GM12878 (cell line): ENCODE measurements around the gene JKAMP. TPM values are rescaled to one million over a fixed set of nuclear protein-coding genes. Genes with fewer than 3 reads are reported as not detected.

Source experiments
- ATAC-seq: fragments of 200-7000 bp; cut with Tn5 transposase; 3 replicates; pipeline ENCODE4 v1.9.1; 2020; ENCODE audit warnings: mild to moderate bottlenecking, moderate library complexity
- BruUV-seq: library from RNA; stranded (reverse); fragments of 400-500 nt; replicated peaks from 2 replicates; lab custom pipeline; 2021; lab: Mats Ljungman, UMichigan
- CTCF ChIA-PET: fragments of 300-600 bp; sonication (Branson Sonifier 250); formaldehyde crosslinking; extraction: SDS; loops from one replicate; lab custom pipeline; 2021; ENCODE audit warnings: inconsistent platforms; lab: Yijun Ruan, JAX
- POLR2A ChIA-PET: fragments of 350-600 bp; formaldehyde crosslinking; extraction: SDS; loops from one replicate; lab custom pipeline; 2021; ENCODE audit warnings: inconsistent platforms; lab: Charles Lee
- RAD21 ChIA-PET: fragments of 300-600 bp; sonication (Branson Sonifier 250); formaldehyde crosslinking; loops from one replicate; lab custom pipeline; 2023; ENCODE audit warnings: antibody characterized with exemption; ENCODE audit not compliant: unreplicated experiment; lab: Charles Lee
- SMC1A ChIA-PET: fragments of 300-600 bp; sonication (Branson Sonifier 250); formaldehyde crosslinking; loops from one replicate; lab custom pipeline; 2023; ENCODE audit not compliant: unreplicated experiment, uncharacterized antibody; lab: Charles Lee
- DNase-seq: peaks from one replicate; pipeline ENCODE4 v3.0.0-alpha.2; 2011; ENCODE audit warnings: low read depth, low spot score
- FAIRE-seq: peaks from 3 replicates; lab custom pipeline; 2011; peaks lifted over from hg19 to GRCh38; lab: Jason Lieb, UNC
- H2AFZ ChIP-seq: 2 replicates; pipeline ENCODE4 v1.6.0; 2011; ENCODE audit warnings: low read depth, low read length, control low read depth; ENCODE audit not compliant: control insufficient read depth
- H3K27ac ChIP-seq: 2 replicates; pipeline ENCODE4 v1.5.1; 2011; ENCODE audit warnings: control low read depth; ENCODE audit not compliant: control insufficient read depth, insufficient read depth
- H3K27me3 ChIP-seq, 2 experiments: replicated peaks in 1 of 2; 2 replicates each; pipeline versions ENCODE4 v1.6.0 to v1.6.1; 2011; ENCODE audit warnings: low read length in 1 of 2; ENCODE audit not compliant: control insufficient read depth in 2 of 2, insufficient read depth in 2 of 2
- H3K36me3 ChIP-seq, 2 experiments: 2 replicates each; pipeline ENCODE4 v1.5.1; 2011; ENCODE audit warnings: low read length in 1 of 2; ENCODE audit not compliant: control insufficient read depth in 2 of 2, insufficient read depth in 2 of 2
- H3K4me1 ChIP-seq: 2 replicates; pipeline ENCODE4 v1.6.1; 2011; ENCODE audit warnings: mild to moderate bottlenecking, low read length, moderate library complexity, mixed read lengths; ENCODE audit not compliant: control insufficient read depth, insufficient read depth
- H3K4me2 ChIP-seq: 2 replicates; pipeline ENCODE4 v1.6.0; 2011; ENCODE audit warnings: control low read depth; ENCODE audit not compliant: control insufficient read depth, insufficient read depth
- H3K4me3 ChIP-seq: fragments of 200-600 bp; sonication (generic); 2 replicates; pipeline ENCODE4 v1.5.1; 2016
- H3K79me2 ChIP-seq: 2 replicates; pipeline ENCODE4 v1.6.0; 2011; ENCODE audit warnings: low read length; ENCODE audit not compliant: control insufficient read depth, insufficient read depth
- H3K9ac ChIP-seq: 2 replicates; pipeline ENCODE4 v1.8.0; 2011; ENCODE audit warnings: low read length, control low read depth, mixed read lengths; ENCODE audit not compliant: control insufficient read depth, insufficient read depth
- H3K9me3 ChIP-seq: replicated peaks from 3 replicates; pipeline ENCODE4 v1.5.1; 2011; ENCODE audit warnings: mild to moderate bottlenecking, low read length; ENCODE audit not compliant: control insufficient read depth, insufficient read depth
- H4K20me1 ChIP-seq: 2 replicates; pipeline ENCODE4 v1.6.0; 2011; ENCODE audit not compliant: control insufficient read depth, insufficient read depth
- HDAC6 ChIP-seq: fragments of 200-600 bp; sonication (generic); IDR thresholded peaks from one replicate; pipeline ENCODE4 v1.8.0; 2017; ENCODE audit warnings: antibody characterized with exemption; ENCODE audit not compliant: unreplicated experiment
- JUNB ChIP-seq: IDR thresholded peaks from 2 replicates; pipeline ENCODE4 v1.6.1; 2016; ENCODE audit warnings: antibody characterized with exemption, mild to moderate bottlenecking
- JUND ChIP-seq: IDR thresholded peaks from 2 replicates; pipeline ENCODE4 v1.6.1; 2012; ENCODE audit warnings: low read depth, mild to moderate bottlenecking, low read length, improper control_type of control experiment, moderate library complexity
- RAD21 ChIP-seq: IDR thresholded peaks from 2 replicates; pipeline ENCODE4 v1.6.1; 2011; ENCODE audit warnings: mild to moderate bottlenecking, low read depth, low read length, moderate library complexity; ENCODE audit not compliant: insufficient read depth
- RAD51 ChIP-seq: fragments of 450-650 bp; IDR thresholded peaks from 2 replicates; pipeline ENCODE4 v1.6.1; 2016; ENCODE audit warnings: moderate library complexity, mild to moderate bottlenecking, inconsistent platforms
- SUZ12 ChIP-seq: fragments of 200-600 bp; sonication (generic); IDR thresholded peaks from one replicate; pipeline ENCODE4 v1.6.1; 2018; ENCODE audit warnings: antibody characterized with exemption, mild to moderate bottlenecking; ENCODE audit not compliant: unreplicated experiment
- WGBS: methylation state at CpG from one replicate; pipeline ENCODE4 v1.1.6; 2016; ENCODE audit warnings: low lambda C conversion rate; ENCODE audit not compliant: insufficient replicate concordance, insufficient coverage; ENCODE audit errors: missing lambda C conversion rate; 5-methylcytosine and 5-hydroxymethylcytosine counted together
- in situ Hi-C: fragments of 300-500 bp; cut with MboI; formaldehyde crosslinking; loops from 9 replicates; pipeline ENCODE4 v1.14.3; 2018; ENCODE audit warnings: mixed read lengths
- intact Hi-C: fragments of 100-400 bp; cut with micrococcal nuclease; formaldehyde crosslinking; loops from one replicate; pipeline ENCODE4 v1.14.2; 2022; ENCODE audit not compliant: unreplicated experiment
- polyA plus RNA-seq, 11 experiments: library from polyadenylated mRNA; depleted of rRNA in 4 of 11; unstranded in 6 of 11; stranded (reverse) in 5 of 11; fragments of >200 nt; fragmentation: Nextera tagmentation in 4 of 11; fragmentation: Illumina TruSeq in 1 of 11; extraction: Ambion mirVana in 4 of 11; extraction: Trizol in 1 of 11; gene quantifications; 1 replicate in 1 of 11; 2 replicates in 10 of 11; pipeline versions ENCODE4 v1.2.1 to v1.2.3, GENCODE V29; 2011 to 2016; ENCODE audit warnings: inconsistent platforms in 2 of 11, missing spikeins in 2 of 11, low read depth in 1 of 11
- total RNA-seq, 4 experiments: library from RNA; depleted of rRNA in 3 of 4; stranded (reverse); fragments of >200 nt in 3 of 4; fragmentation: Illumina TruSeq in 1 of 4; extraction: Trizol in 1 of 4; gene quantifications; 2 replicates each; pipeline versions ENCODE4 v1.2.1 to v1.2.3, GENCODE V29; 2013 to 2021
- TF ChIP-seq, protein P1 (sequence below): fragments of 450-650 bp; conservative IDR thresholded peaks from 2 replicates; pipeline ENCODE4 v1.6.1; 2017; ENCODE audit warnings: mild to moderate bottlenecking, moderate library complexity

JKAMP gene
- total and polyA plus RNA-seq, 10 of the 15 experiments (the other 5 are each of a cell fraction or from before 2014, with no cell fraction given), result 18.2 to 129 (median 46.6) TPM

DNA sequence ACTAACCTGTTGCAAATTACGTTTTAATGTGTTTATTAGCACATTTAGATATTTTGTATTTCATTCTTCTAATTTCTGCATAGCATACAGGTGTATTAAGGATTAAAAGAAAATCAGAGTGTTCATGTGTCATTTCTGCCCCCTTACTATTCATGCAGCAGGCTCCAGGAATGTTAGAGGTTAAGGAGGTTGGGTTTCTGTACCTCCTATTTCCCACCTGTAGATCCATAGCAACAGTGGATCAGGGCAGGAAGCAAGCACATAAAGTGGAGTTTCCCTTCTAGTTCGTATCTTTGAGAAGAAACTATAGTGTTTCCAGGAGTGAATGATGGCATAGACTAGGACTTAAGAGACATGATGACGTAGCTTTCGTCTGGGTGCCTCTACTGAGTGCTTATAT lies 18.9 kb downstream of the JKAMP start:
- SMC1A ChIA-PET, result interaction anchor here (1.0 to 1.7 kb wide), 6 partner anchors 8 to 74 kb away, joined by 3 to 5 read pairs (median 4); partner anchors contain the start of gene CCDC175
- no peaks in the 10 kb centered on the region for H3K27me3 ChIP-seq
- CTCF ChIA-PET, result interaction anchor here (0.6 to 12.6 kb wide), 4 partner anchors 17 to 875 kb away, joined by 3 to 147 read pairs (median 3); partner anchors contain the start of gene CCDC175
- no peak overlapping the region for H3K9ac ChIP-seq
- FAIRE-seq (no peak), ATAC-seq (no peak), DNase-seq (no peak)
- H2AFZ ChIP-seq, result no peak overlapping the region
- H3K4me2 ChIP-seq, result no peak overlapping the region
- POLR2A ChIA-PET, result no interaction called here
- H3K4me1 ChIP-seq, result no peaks in the 10 kb centered on the region
- TF ChIP-seq SUZ12 (no peak), JUND (no peak), JUNB (no peak), HDAC6 (no peak), RAD21 (no peak), RAD51 (no peak)
- TF ChIP-seq, protein P1, sequence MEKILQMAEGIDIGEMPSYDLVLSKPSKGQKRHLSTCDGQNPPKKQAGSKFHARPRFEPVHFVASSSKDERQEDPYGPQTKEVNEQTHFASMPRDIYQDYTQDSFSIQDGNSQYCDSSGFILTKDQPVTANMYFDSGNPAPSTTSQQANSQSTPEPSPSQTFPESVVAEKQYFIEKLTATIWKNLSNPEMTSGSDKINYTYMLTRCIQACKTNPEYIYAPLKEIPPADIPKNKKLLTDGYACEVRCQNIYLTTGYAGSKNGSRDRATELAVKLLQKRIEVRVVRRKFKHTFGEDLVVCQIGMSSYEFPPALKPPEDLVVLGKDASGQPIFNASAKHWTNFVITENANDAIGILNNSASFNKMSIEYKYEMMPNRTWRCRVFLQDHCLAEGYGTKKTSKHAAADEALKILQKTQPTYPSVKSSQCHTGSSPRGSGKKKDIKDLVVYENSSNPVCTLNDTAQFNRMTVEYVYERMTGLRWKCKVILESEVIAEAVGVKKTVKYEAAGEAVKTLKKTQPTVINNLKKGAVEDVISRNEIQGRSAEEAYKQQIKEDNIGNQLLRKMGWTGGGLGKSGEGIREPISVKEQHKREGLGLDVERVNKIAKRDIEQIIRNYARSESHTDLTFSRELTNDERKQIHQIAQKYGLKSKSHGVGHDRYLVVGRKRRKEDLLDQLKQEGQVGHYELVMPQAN, result no peak
- H3K36me3 ChIP-seq, result peaks cover 0 to 15% of the 10 kb centered on the region in 2 experiments; a peak in 3 of 4 replicates
- H3K79me2 ChIP-seq, result no peaks in the 10 kb centered on the region
- intact Hi-C loops (no loop called here), in situ Hi-C loops (no loop called here)
- no peaks in the 10 kb centered on the region for H3K9me3 ChIP-seq
- no peaks in the 10 kb centered on the region for H4K20me1 ChIP-seq
- no TSS peak for BruUV-seq
- H3K4me3 ChIP-seq, result no peak overlapping the region
- no peak overlapping the region for H3K27ac ChIP-seq
- WGBS, result 88% methylated on average over 4 of the region's 4 CpGs
- RAD21 ChIA-PET, result interaction anchor here (0.9 to 1.2 kb wide), 2 partner anchors 19 to 73 kb away, joined by 3 to 6 read pairs; partner anchors contain the start of genes CCDC175, JKAMP and L3HYPDH
